Large intestine (tissue), 12 donors: Measurements from ENCODE around the gene LARP4. TPM values are rescaled to one million over a fixed set of nuclear protein-coding genes. Genes with fewer than 3 reads are reported as not detected.

Experiments used
- DNase-seq, 2 donors: peaks; one replicate each; pipeline versions ENCODE4 v3.0.0 to v3.0.0-alpha.2; 2013
- H3K27ac ChIP-seq: one replicate; pipeline ENCODE4 v1.5.1; 2013; ENCODE audit warnings: low read length
- H3K27me3 ChIP-seq: 2 replicates; pipeline ENCODE4 v1.6.1; 2013; ENCODE audit warnings: low read length; ENCODE audit not compliant: control insufficient read depth, insufficient read depth
- H3K36me3 ChIP-seq: 2 replicates; pipeline ENCODE4 v1.6.1; 2013; ENCODE audit warnings: low read length; ENCODE audit not compliant: control insufficient read depth, insufficient read depth
- H3K4me1 ChIP-seq: one replicate; pipeline ENCODE4 v1.6.1; 2013; ENCODE audit warnings: low read length; ENCODE audit not compliant: control insufficient read depth, insufficient read depth
- H3K4me3 ChIP-seq: one replicate; pipeline ENCODE4 v1.5.1; 2013; ENCODE audit warnings: low read length
- H3K9me3 ChIP-seq: one replicate; pipeline ENCODE4 v1.6.1; 2013; ENCODE audit warnings: mild to moderate bottlenecking, low read depth, low read length, moderate library complexity; ENCODE audit not compliant: control insufficient read depth
- WGBS: methylation state at CpG from one replicate; pipeline ENCODE4 v1.1.5; 2013; ENCODE audit warnings: low lambda C conversion rate; ENCODE audit not compliant: insufficient coverage; 5-methylcytosine and 5-hydroxymethylcytosine counted together
- long read RNA-seq, 11 donors: transcript quantifications; one replicate each; lab custom pipeline, GENCODE V29; 2026
- polyA plus RNA-seq: library from polyadenylated mRNA; unstranded; fragments of 120-200 nt; gene quantifications from one replicate; pipeline ENCODE4 v1.2.1, GENCODE V29; 2013

The LARP4 gene
- 32.2 TPM for polyA plus RNA-seq
- long read RNA-seq, donor 1, full-length matches to known transcripts: 2 of 2 reads
- long read RNA-seq, donor 1, partial matches to known transcripts: 0 of 2 reads
- long read RNA-seq, donor 1, other reads (novel, unspliced or antisense): 0 of 2 reads
- long read RNA-seq, donor 2: 0 reads
- long read RNA-seq, donor 3: 0 reads
- long read RNA-seq, donor 4: 0 reads
- long read RNA-seq, donor 5: 0 reads
- long read RNA-seq, donor 6, full-length matches to known transcripts: 1 of 1 reads
- long read RNA-seq, donor 6, partial matches to known transcripts: 0 of 1 reads
- long read RNA-seq, donor 6, other reads (novel, unspliced or antisense): 0 of 1 reads
- long read RNA-seq, donor 7, full-length matches to known transcripts: 2 of 2 reads
- long read RNA-seq, donor 7, partial matches to known transcripts: 0 of 2 reads
- long read RNA-seq, donor 7, other reads (novel, unspliced or antisense): 0 of 2 reads
- long read RNA-seq, donor 8, partial matches to known transcripts: 0 of 1 reads
- long read RNA-seq, donor 8, other reads (novel, unspliced or antisense): 0 of 1 reads
- long read RNA-seq, donor 9, partial matches to known transcripts: 0 of 1 reads
- long read RNA-seq, donor 9, other reads (novel, unspliced or antisense): 0 of 1 reads
- long read RNA-seq, donor 10, full-length matches to known transcripts: 8 of 8 reads
- long read RNA-seq, donor 10, partial matches to known transcripts: 0 of 8 reads
- long read RNA-seq, donor 10, other reads (novel, unspliced or antisense): 0 of 8 reads
- long read RNA-seq, donor 11, full-length matches to known transcripts: 3 of 18 reads
- long read RNA-seq, donor 11, partial matches to known transcripts: 15 of 18 reads
- long read RNA-seq, donor 11, other reads (novel, unspliced or antisense): 0 of 18 reads

GRCh38 chr12:50400638-50401499 lies at the start of gene LARP4:
Gene LARP4, plus strand, starts transcription at chr12:50400885. Its CDS starts 126 bp downstream, at chr12:50401011.
- WGBS: 2% methylated on average over 8 of the region's 54 CpGs

GRCh38 chr12:50351120-50352043 lies 49.3 kb upstream of the LARP4 start:
- no peak for DNase-seq
- no CpG with 5 or more reads among the region's 11 CpGs for WGBS
- no peaks in the 10 kb centered on the region for H3K36me3 ChIP-seq
- H3K27ac ChIP-seq: no peak overlapping the region
- H3K27me3 ChIP-seq: no peaks in the 10 kb centered on the region
- no peak overlapping the region for H3K4me3 ChIP-seq
- peaks cover 4% of the 10 kb centered on the region for H3K4me1 ChIP-seq
- no peaks in the 10 kb centered on the region for H3K9me3 ChIP-seq

More at GRCh38 chr12:50400638-50401499, at the start of gene LARP4:
- H3K9me3 ChIP-seq: no peaks in the 10 kb centered on the region
- H3K27ac ChIP-seq: peak within 1 kb of the TSS; percentile 91
- no peaks in the 10 kb centered on the region for H3K27me3 ChIP-seq
- no peaks in the 10 kb centered on the region for H3K36me3 ChIP-seq
- DNase-seq: peak; percentile 94 to 97
- H3K4me3 ChIP-seq: peak within 1 kb of the TSS; percentile 88
- peaks cover 2% of the 10 kb centered on the region for H3K4me1 ChIP-seq

- no CpG with 5 or more reads among the region's 3 CpGs for WGBS
- Histone ChIP-seq H3K4me1 (peaks cover 4% of the 10 kb centered on the region), H3K36me3 (no peaks in the 10 kb centered on the region), H3K27me3 (no peaks in the 10 kb centered on the region), H3K4me3 (no peak overlapping the region), H3K27ac (no peak overlapping the region), H3K9me3 (no peaks in the 10 kb centered on the region)
- no peak for DNase-seq
These were observed 47.3 kb upstream of the LARP4 start for GRCh38 chr12:50353404-50353803.

GRCh38 chr12:50353869-50354593 lies 46.7 kb upstream of the LARP4 start:
- WGBS: 100% methylated on average over 1 of the region's 3 CpGs
- no peaks in the 10 kb centered on the region for H3K9me3 ChIP-seq
- H3K4me3 ChIP-seq: no peak overlapping the region
- H3K4me1 ChIP-seq: peaks cover 4% of the 10 kb centered on the region
- no peaks in the 10 kb centered on the region for H3K27me3 ChIP-seq
- no peaks in the 10 kb centered on the region for H3K36me3 ChIP-seq
- H3K27ac ChIP-seq: no peak overlapping the region
- peak; percentile 2 to 45 for DNase-seq

GRCh38 chr12:50354908-50355307 lies 45.8 kb upstream of the LARP4 start:
- Histone ChIP-seq H3K4me1 (peaks cover 4% of the 10 kb centered on the region), H3K4me3 (no peak overlapping the region), H3K27me3 (no peaks in the 10 kb centered on the region), H3K9me3 (no peaks in the 10 kb centered on the region), H3K36me3 (no peaks in the 10 kb centered on the region), H3K27ac (no peak overlapping the region)
- WGBS: no CpG with 5 or more reads among the region's 2 CpGs
- no peak for DNase-seq

- 100% methylated on average over 1 of the region's 4 CpGs for WGBS
- Histone ChIP-seq H3K4me3 (no peak overlapping the region), H3K9me3 (no peaks in the 10 kb centered on the region), H3K27ac (no peak overlapping the region), H3K36me3 (no peaks in the 10 kb centered on the region), H3K4me1 (peaks cover 4% of the 10 kb centered on the region), H3K27me3 (no peaks in the 10 kb centered on the region)
- DNase-seq: no peak
These were observed 45.3 kb upstream of the LARP4 start for GRCh38 chr12:50355365-50355764.

GRCh38 chr12:50362671-50363070 lies 38.0 kb upstream of the LARP4 start:
- H3K36me3 ChIP-seq: no peaks in the 10 kb centered on the region
- H3K4me1 ChIP-seq: no peaks in the 10 kb centered on the region
- no peak for DNase-seq
- H3K9me3 ChIP-seq: no peaks in the 10 kb centered on the region
- no peaks in the 10 kb centered on the region for H3K27me3 ChIP-seq
- no peak overlapping the region for H3K4me3 ChIP-seq
- H3K27ac ChIP-seq: no peak overlapping the region
- WGBS: 67% methylated on average over 1 of the region's 4 CpGs

GRCh38 chr12:50363141-50363540 lies 37.5 kb upstream of the LARP4 start:
- H3K36me3 ChIP-seq: no peaks in the 10 kb centered on the region
- no peaks in the 10 kb centered on the region for H3K4me1 ChIP-seq
- H3K4me3 ChIP-seq: no peak overlapping the region
- no peaks in the 10 kb centered on the region for H3K9me3 ChIP-seq
- H3K27me3 ChIP-seq: no peaks in the 10 kb centered on the region
- H3K27ac ChIP-seq: no peak overlapping the region
- no peak for DNase-seq
- WGBS: 100% methylated on average over 1 of the region's 5 CpGs
